Hippocampal formation (tissue), 2 donors: ENCODE results near the gene CIDEA.
"Not testable (repeated sequence)": the region's sequence is repeated elsewhere in the genome, so short reads cannot be mapped to it uniquely, and the experiment has no call there.

Source experiments
- DNase-seq, 2 donors: peaks; one replicate each; lab custom pipeline; 2025; lab: John Stamatoyannopoulos, UW

CIDEA gene

DNA sequence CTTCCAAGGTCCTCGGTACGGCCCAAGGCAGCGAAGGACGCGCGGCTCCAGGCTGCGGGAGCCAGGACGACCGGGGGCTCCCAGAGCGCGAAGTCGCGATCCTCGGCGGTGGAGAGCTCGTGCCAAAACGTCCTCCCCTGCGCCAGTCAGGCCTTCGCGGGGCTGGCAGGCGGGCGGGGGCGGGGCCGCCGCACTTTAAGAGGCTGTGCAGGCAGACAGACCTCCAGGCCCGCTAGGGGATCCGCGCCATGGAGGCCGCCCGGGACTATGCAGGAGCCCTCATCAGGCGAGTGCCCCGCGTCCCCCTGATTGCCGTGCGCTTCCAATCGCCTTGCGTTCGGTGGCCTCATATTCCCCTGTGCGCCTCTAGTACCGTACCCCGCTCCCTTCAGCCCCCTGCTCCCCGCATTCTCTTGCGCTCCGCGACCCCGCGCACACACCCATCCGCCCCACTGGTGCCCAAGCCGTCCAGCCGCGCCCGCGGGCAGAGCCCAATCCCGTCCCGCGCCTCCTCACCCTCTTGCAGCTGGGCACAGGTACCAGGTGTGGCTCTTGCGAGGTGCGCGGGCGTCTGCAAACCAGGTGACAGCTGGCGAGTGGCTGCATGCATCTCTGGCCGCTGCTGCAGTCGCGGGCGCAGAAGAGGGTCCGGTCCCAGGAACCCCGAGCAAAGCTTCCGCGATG, at the start of gene CIDEA:
CIDEA (plus strand) TSS at position 226 of the 684 bp plus-strand sequence; CDS start at position 249, 23 bp downstream.
- DNase-seq: no peak

DNA sequence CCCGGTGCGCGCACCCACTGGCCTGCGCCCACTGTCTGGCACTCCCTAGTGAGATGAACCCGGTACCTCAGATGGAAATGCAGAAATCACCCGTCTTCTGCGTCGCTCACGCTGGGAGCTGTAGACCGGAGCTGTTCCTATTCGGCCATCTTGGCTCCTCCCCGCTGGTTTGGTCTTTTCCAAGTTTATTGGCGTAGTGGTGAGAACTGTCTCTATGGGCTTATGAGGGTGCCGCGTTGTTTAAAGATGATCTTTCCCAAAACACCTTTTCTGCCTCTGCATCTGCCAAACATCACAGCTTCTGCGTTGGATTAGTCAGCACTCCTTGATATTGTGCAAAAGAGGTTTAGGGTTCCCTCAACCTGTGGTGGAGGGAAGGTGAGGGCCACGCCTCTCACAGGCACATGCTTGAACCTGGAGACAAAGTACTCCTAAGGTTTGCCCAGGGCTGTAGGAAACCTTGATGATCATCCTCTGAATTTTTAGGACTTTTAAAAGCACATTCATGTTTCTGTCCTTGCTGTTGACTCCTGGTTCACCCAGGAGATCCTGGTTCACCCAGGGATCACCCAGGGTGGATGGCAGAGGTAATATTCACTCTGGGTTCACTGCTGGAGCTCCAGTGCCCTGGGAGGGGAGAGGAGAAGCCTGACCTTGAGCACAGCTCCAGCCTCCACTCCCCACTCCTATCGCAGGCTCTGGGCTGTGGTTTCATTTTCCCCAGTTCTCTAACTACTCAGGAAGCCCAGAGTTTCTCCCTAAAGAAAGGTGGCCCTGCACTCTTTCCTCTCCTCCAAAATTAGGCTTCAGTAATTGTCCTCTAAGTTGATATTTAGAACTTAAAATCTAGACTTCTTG, 45.6 kb upstream of the CIDEA start:
- DNase-seq: not testable (repeated sequence)

DNA sequence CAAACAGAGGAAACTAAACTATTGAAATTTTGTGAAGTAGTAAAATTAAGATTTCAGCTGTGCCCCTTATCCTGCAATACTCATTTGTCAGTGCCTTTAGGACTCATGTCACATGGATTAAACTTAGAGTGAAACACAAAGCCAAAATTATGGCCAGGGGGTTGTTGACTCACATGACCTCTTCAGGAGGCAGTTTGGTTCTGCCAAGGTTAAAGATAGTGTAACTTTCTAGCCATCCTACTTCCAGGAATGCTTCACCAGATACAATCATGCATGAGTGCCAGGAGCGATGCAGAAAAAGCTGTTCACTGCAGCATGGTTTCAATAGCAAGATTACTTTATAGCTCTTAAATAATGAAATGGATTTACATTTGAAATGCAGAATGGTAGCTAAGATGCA, 41.9 kb upstream of the CIDEA start:
- not testable (repeated sequence) for DNase-seq

DNA sequence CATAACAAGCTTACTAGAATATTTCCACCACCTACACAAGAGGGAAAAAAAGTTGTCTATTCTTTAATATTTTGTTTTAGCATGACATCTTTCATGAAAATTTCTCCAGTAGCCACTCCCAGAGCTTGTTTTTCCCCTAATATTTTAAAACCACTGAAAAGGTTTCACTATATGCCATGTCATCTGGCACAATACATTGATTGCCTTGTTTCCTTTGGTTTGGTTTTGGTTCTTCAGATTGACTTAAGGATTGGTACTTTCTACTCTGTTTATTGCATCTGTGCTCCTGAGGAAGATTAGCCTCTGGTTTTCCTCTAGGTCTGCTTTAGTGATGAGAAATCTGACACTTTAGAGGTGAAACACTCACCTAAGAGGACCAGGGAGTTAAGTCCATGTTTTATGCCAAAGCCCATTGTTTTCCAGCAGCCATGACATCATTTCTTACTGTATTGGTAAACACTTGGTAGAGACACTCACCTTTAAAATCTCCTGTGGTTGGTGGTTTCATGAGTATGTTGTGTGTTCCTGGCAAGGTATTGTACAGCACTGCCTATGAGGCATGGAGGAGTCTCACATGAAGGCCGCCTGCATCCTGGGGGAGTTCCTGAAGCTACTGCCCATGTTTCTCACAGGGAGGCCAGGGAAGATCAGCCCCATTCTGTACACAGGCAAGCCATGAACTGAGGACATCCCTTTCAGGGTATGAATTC, 39.7 kb upstream of the CIDEA start:
- not testable (repeated sequence) for DNase-seq

DNA sequence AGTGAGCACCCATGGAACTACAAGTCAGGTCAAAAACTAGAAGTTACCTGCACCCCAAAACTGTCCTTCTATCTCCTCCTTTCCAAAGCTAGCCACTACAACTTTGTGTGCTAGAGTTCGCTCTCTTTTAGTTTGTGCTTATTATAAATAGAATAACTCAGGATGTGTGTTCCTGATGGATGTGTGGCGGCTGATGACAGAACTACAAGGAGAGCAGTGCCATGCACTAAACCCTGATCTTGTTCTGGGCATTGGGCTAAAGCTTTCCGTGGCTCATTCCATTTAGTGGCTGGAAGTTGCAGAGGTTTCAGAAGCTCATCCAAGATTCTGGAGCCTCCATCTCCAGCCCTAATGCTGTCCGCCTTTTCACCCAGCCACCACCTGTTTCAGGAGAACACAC, 37.7 kb upstream of the CIDEA start:
- DNase-seq: not testable (repeated sequence)

DNA sequence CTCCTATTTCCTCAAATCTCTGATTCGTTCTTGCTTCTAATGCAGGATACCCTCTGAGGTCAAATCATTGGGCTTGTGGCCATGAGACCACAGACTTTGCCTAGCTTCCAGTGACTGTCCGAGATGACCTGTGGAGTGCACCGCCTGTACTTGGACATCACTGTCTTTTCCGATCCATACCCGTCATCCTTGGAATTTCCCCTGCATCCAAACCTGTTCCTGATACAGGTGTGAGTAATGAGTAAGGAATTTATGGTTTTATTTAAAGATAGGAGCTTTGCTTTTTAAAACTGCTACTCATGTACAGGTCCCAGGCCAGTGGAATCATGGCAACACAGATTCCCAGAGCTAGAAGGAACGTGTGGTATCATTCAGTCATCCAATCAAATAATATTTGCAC, 35.6 kb upstream of the CIDEA start:
- DNase-seq: not testable (repeated sequence)

DNA sequence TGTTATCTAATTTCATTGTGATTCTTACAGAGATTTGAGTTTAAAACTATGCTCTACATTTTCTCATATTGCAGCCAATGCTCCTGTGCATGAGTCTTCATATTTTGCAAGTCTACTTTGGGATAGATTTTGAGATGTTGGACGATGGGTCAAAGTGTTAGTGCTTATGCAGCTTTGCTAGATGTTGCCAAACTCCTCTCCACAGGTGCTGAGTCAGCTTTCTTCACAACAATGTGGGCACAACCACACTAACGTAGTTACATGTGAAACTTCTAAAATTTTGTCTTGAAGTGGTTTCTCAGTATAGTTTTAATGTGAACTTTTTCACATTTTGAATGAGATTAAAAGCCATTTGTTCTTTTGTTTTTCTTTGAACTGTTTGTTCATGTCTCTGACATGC, 32.1 kb upstream of the CIDEA start:
- DNase-seq: not testable (repeated sequence)

GRCh38 chr18:12223326-12223725, 30.8 kb upstream of the CIDEA start:
- DNase-seq: not testable (repeated sequence)

DNA sequence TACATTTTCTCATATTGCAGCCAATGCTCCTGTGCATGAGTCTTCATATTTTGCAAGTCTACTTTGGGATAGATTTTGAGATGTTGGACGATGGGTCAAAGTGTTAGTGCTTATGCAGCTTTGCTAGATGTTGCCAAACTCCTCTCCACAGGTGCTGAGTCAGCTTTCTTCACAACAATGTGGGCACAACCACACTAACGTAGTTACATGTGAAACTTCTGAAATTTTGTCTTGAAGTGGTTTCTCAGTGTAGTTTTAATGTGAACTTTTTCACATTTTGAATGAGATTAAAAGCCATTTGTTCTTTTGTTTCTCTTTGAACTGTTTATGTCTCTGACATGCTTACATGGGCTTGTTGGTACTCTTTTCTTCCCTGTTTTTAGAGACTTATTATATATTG, 27.4 kb upstream of the CIDEA start:
- DNase-seq: not testable (repeated sequence)

- DNase-seq: not testable (repeated sequence)
Observed at GRCh38 chr18:12227399-12228186, 26.6 kb upstream of the CIDEA start.

- DNase-seq: not testable (repeated sequence)
Observed at GRCh38 chr18:12228308-12228707, 25.9 kb upstream of the CIDEA start.

DNA sequence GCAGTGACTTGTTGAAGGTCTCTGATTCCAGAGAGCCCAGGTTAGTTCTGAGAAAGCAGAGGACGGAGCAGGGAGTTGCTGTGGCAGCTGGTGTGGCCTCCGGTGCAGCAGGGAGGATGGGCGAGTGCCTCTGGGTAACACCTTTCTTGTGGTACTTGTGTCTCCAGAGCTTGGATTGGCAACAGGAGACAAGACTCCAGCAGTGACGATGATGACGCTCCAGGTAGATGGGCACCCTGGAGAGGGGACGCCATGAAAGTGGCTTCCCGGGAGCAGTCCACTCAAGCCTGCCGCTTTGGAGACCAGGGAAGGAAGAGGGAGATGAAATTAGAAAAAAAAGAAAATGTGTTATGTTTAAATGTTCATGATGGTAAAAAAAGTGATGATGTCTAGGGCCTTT, 23.6 kb upstream of the CIDEA start:
- DNase-seq: not testable (repeated sequence)

DNA sequence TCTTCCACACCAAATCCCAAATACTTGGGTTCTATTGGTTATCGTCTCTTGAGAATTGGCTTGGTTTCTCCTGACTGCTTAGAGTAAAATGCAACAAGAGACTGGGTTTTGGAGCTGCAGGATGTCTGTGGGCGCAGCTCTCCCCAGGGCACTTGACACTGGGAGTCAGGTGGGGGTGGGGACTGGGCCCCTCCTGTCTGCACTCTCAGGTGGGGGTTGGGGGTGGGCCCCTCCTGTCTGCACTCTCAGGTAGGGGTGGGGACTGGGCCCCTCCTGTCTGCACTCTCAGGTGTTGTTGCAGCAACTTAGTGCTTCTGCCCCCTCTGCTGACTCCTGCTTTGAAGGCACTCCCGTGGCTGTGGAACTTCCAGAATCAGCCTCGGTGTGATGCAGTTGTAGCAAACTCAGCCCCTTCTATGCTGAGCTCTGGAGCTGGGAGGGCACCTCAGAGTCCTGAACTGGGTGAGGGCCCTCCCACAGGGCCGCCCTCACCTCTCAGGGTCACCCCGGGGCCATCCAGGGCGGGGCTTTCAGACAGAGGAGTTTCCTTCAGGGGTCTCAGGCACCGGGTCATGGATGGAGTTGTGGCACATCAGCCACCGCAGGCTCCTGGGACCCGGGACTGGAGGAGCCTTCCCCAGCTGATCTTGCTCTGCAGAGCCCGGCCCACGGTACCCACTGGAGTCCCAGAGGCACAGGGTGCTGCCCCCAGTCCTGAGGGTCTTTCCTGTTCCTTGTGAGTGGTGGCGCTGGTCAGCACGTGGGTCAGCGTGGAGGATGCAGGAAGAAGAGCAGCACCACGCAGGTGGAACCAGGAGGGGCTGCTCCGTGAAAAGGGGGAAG, 22.9 kb upstream of the CIDEA start:
- no peak for DNase-seq

DNA sequence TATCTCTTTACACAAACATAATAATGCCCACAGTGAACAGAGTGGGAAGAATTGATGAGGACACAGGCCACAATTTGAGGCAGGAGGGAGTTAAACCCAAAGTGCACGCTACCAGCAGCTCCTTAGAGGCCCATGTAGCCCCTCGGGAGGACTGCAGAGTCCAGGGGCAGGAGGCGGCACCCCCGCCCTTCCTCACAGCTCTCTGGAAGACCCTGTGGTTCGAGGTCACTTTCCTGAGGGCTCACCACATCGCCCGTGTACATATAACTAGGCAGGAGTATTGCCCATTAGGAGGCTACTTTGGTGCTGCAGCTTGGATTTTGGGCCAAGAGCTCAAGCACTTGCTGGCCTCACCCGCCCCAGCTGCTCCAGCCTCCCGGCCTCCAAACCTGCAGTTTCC, 22.2 kb upstream of the CIDEA start:
- DNase-seq: no peak

GRCh38 chr18:12233378-12233777, 20.8 kb upstream of the CIDEA start:
- no peak for DNase-seq

GRCh38 chr18:12234451-12235190, 19.5 kb upstream of the CIDEA start:
- no peak for DNase-seq

DNA sequence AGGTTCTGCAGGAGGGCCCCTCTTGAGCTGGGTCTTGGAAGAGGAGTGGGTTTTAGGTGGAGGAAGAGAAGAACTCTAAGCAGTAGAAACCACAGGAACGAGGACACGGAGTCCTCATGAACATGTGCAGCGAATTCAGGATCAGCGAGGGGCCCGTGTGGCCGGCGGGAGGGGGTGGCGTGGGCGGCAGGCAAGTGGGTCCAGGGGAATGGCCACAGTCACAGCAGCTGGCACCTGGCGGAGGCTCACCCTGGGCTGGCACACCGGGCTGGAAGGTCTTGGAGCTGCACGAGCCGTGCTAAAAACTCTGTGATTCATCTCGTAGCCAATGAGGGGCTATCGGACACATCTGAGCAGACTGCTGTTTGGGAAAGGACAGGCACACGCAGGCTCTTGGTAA, 18.0 kb upstream of the CIDEA start:
- no peak for DNase-seq

- peak; percentile 6 to 40 for DNase-seq
Observed at GRCh38 chr18:12236934-12237832, 17.0 kb upstream of the CIDEA start.

GRCh38 chr18:12238826-12239225, 15.3 kb upstream of the CIDEA start:
- no peak for DNase-seq
